Endothelial cell of umbilical vein (primary cell): ENCODE data around the gene CRNN. TPM values are rescaled to one million over a fixed set of nuclear protein-coding genes. Genes with fewer than 3 reads are reported as not detected.

Source experiments
- BruUV-seq: library from RNA; stranded (reverse); fragments of 400-500 nt; replicated peaks from 2 replicates; lab custom pipeline; 2021; lab: Mats Ljungman, UMichigan
- CTCF ChIA-PET: fragments of 300-600, 350-600 bp; sonication (Branson Sonifier 250); formaldehyde crosslinking; loops from one replicate; lab custom pipeline; 2021; ENCODE audit warnings: antibody characterized with exemption, inconsistent platforms; lab: Charles Lee
- POLR2A ChIA-PET: fragments of 300-600, 350-600 bp; sonication (Branson Sonifier 250); formaldehyde crosslinking; loops from one replicate; lab custom pipeline; 2021; ENCODE audit warnings: antibody characterized with exemption, inconsistent platforms; lab: Charles Lee
- DNase-seq: peaks from one replicate; pipeline ENCODE4 v3.0.0-alpha.2; 2011; ENCODE audit warnings: low read depth, low spot score
- FAIRE-seq: peaks from 2 replicates; lab custom pipeline; 2011; peaks lifted over from hg19 to GRCh38; lab: Jason Lieb, UNC
- H2AFZ ChIP-seq: 2 replicates; pipeline ENCODE4 v1.6.0; 2012; ENCODE audit warnings: low read depth, low read length, control low read depth, inconsistent platforms
- H3K27ac ChIP-seq: 2 replicates; pipeline ENCODE4 v1.5.1; 2011; ENCODE audit warnings: low read depth, mild to moderate bottlenecking, control low read depth, low read length, moderate library complexity; ENCODE audit not compliant: insufficient read depth
- H3K27me3 ChIP-seq, 2 experiments: 2 replicates each; pipeline versions ENCODE4 v1.6.0 to v1.6.1; 2011; ENCODE audit warnings: low read length in 2 of 2, mixed read lengths in 1 of 2; ENCODE audit not compliant: control insufficient read depth in 2 of 2, insufficient read depth in 2 of 2
- H3K36me3 ChIP-seq, 2 experiments: 2 replicates in 1 of 2; 3 replicates in 1 of 2; pipeline ENCODE4 v1.5.1; 2011; ENCODE audit warnings: low read length in 2 of 2, mild to moderate bottlenecking in 1 of 2, moderate library complexity in 1 of 2; ENCODE audit not compliant: control insufficient read depth in 2 of 2, insufficient read depth in 2 of 2; ENCODE audit errors: extremely low read depth in 1 of 2
- H3K4me1 ChIP-seq: 3 replicates; pipeline ENCODE4 v1.5.1; 2011; ENCODE audit warnings: mild to moderate bottlenecking, low read length; ENCODE audit not compliant: control insufficient read depth, insufficient read depth; ENCODE audit errors: extremely low read depth
- H3K4me2 ChIP-seq: 2 replicates; pipeline ENCODE4 v1.6.1; 2011; ENCODE audit warnings: low read length, control low read depth, mixed read lengths; ENCODE audit not compliant: insufficient read depth
- H3K4me3 ChIP-seq, 3 experiments: fragments of 200-600 bp in 1 of 3; sonication (generic), shearing (Covaris generic) in 1 of 3; replicated peaks in 1 of 3; 2 replicates each; pipeline ENCODE4 v1.5.1; 2011 to 2016; ENCODE audit warnings: control low read depth in 3 of 3, low read length in 3 of 3, mild to moderate bottlenecking in 2 of 3, inconsistent platforms in 1 of 3, low read depth in 1 of 3, moderate library complexity in 1 of 3; ENCODE audit not compliant: insufficient read depth in 1 of 3
- H3K79me2 ChIP-seq: 2 replicates; pipeline ENCODE4 v1.6.0; 2012; ENCODE audit warnings: low read length, inconsistent platforms; ENCODE audit not compliant: control insufficient read depth, insufficient read depth
- H3K9ac ChIP-seq: replicated peaks from 2 replicates; pipeline ENCODE3; 2011; ENCODE audit warnings: low read length, control low read depth; ENCODE audit not compliant: insufficient read depth; ENCODE audit errors: extremely low read depth
- H3K9me1 ChIP-seq: replicated peaks from 3 replicates; pipeline ENCODE4 v1.6.0; 2011; ENCODE audit warnings: mild to moderate bottlenecking, low read length; ENCODE audit not compliant: control insufficient read depth, insufficient read depth; ENCODE audit errors: extremely low read depth
- H3K9me3 ChIP-seq: replicated peaks from 2 replicates; pipeline ENCODE4 v1.5.1; 2012; ENCODE audit warnings: low read length, inconsistent platforms; ENCODE audit not compliant: control insufficient read depth, insufficient read depth
- H4K20me1 ChIP-seq: replicated peaks from 2 replicates; pipeline ENCODE3; 2011; ENCODE audit warnings: mild to moderate bottlenecking, low read length; ENCODE audit not compliant: control insufficient read depth, insufficient read depth; ENCODE audit errors: extremely low read depth
- CTCF ChIP-seq, 2 donors: IDR thresholded peaks; 1 replicate in 1 of 2; 2 replicates in 1 of 2; pipeline ENCODE4 v1.5.1; 2011; ENCODE audit warnings: low read length in 2 of 2, mild to moderate bottlenecking in 2 of 2, moderate library complexity in 2 of 2, control low read depth in 1 of 2, inconsistent platforms in 1 of 2, low read depth in 1 of 2; ENCODE audit not compliant: insufficient read depth in 1 of 2; ENCODE audit errors: extremely low read depth in 1 of 2
- EZH2 ChIP-seq: IDR thresholded peaks from 2 replicates; pipeline ENCODE4 v1.6.1; 2012; ENCODE audit warnings: borderline replicate concordance, low read depth, mild to moderate bottlenecking, moderate library complexity, low read length, inconsistent platforms; ENCODE audit not compliant: severe bottlenecking
- FOS ChIP-seq: IDR thresholded peaks from 2 replicates; pipeline ENCODE4 v1.6.1; 2011; ENCODE audit warnings: mild to moderate bottlenecking, low read length, moderate library complexity, borderline replicate concordance; ENCODE audit not compliant: insufficient read depth
- GATA2 ChIP-seq: IDR thresholded peaks from 2 replicates; pipeline ENCODE4 v1.7.0; 2011; ENCODE audit warnings: low read depth, mild to moderate bottlenecking, moderate library complexity, mixed read lengths, low read length; ENCODE audit not compliant: insufficient read length, insufficient read depth
- JUN ChIP-seq: IDR thresholded peaks from 2 replicates; pipeline ENCODE4 v1.6.1; 2011; ENCODE audit warnings: borderline replicate concordance, low read depth; ENCODE audit not compliant: insufficient read length, insufficient read depth
- MAX ChIP-seq: IDR thresholded peaks from 2 replicates; pipeline ENCODE4 v1.6.1; 2011; ENCODE audit not compliant: insufficient read depth, insufficient read length
- MYC ChIP-seq: IDR thresholded peaks from one replicate; pipeline ENCODE4 v1.6.1; 2011; ENCODE audit warnings: mild to moderate bottlenecking, low read depth, low read length
- POLR2A ChIP-seq: IDR thresholded peaks from 2 replicates; pipeline ENCODE4 v1.6.1; 2012; ENCODE audit warnings: low read depth, mild to moderate bottlenecking, control low read depth, low read length
- POLR2AphosphoS5 ChIP-seq: IDR thresholded peaks from 2 replicates; pipeline ENCODE4 v1.6.1; 2012; ENCODE audit warnings: low read depth, mild to moderate bottlenecking, control low read depth, low read length, moderate library complexity; ENCODE audit not compliant: insufficient read depth
- dilution Hi-C: fragments of 300-500 bp; cut with MboI; formaldehyde crosslinking; loops from one replicate; pipeline ENCODE4 v1.15.0; 2019; ENCODE audit warnings: low sequenced_read_pairs; ENCODE audit not compliant: extremely low pct_ligation_motif_present
- intact Hi-C: fragments of 100-400 bp; cut with micrococcal nuclease; formaldehyde crosslinking; loops from one replicate; pipeline ENCODE4 v1.10.0; 2022
- polyA plus RNA-seq, 4 experiments: library from polyadenylated mRNA; depleted of rRNA in 3 of 4; stranded (reverse) in 3 of 4; unstranded in 1 of 4; fragments of >200 nt; gene quantifications; 2 replicates each; pipeline versions ENCODE4 v1.2.1 to v1.2.3, GENCODE V29; 2011 to 2012; ENCODE audit warnings: missing spikeins in 1 of 4
- total RNA-seq: library from RNA; stranded (reverse); gene quantifications from 2 replicates; pipeline ENCODE4 v1.2.3, GENCODE V29; 2021

CRNN gene
- total and polyA plus RNA-seq, 2 donors (not counting 3 experiments of a cell fraction or from before 2014, with no cell fraction given): not detected

GRCh38 chr1:152441756-152442155 lies 27.7 kb upstream of the CRNN start:
- Histone ChIP-seq H3K4me1 (no peaks in the 10 kb centered on the region), H3K9ac (no peak overlapping the region), H2AFZ (no peak overlapping the region), H3K4me2 (no peak overlapping the region), H3K4me3 (no peak overlapping the region), H3K27me3 (peaks cover 0 to 4% of the 10 kb centered on the region in 2 experiments), H3K36me3 (no peaks in the 10 kb centered on the region), H3K9me1 (no peaks in the 10 kb centered on the region), H4K20me1 (no peaks in the 10 kb centered on the region), H3K79me2 (no peaks in the 10 kb centered on the region), H3K27ac (no peak overlapping the region), H3K9me3 (no peaks in the 10 kb centered on the region)
- CTCF ChIA-PET: interaction anchor here (0.9 to 4.1 kb wide), 6 partner anchors 13 to 253 kb away, joined by 3 to 76 read pairs (median 22); no protein-coding TSS in a partner anchor
- dilution Hi-C loops (no loop called here), intact Hi-C loops (loop anchor here (1.0 to 5.0 kb wide), 5 partner anchors 17 to 389 kb away; no protein-coding TSS in a partner anchor)
- FAIRE-seq (no peak), DNase-seq (no peak)
- no TSS peak for BruUV-seq
- TF ChIP-seq CTCF (IDR thresholded peaks at IDR 0.05; ENCODE audit: extremely low read depth in 1 of 2, insufficient read depth in 1 of 2, low read depth in 1 of 2, low read length in 2 of 2) (no peak), GATA2 (no peak), FOS (no peak), POLR2A (no peak), POLR2AphosphoS5 (no peak), EZH2 (no peak), JUN (no peak), MYC (no peak), MAX (no peak)
- POLR2A ChIA-PET: no interaction called here
